Stimulated activated CD4-positive, alpha-beta T cell treated with anti-CD3 and anti-CD28 coated beads, Interleukin-1b, Interleukin-23, amount 100 ng/mL, for 4 hours (primary cell): ENCODE data around the gene ERCC6.

Experiments
- DNase-seq, 2 donors: peaks; one replicate each; pipeline ENCODE4 v3.0.0-alpha.2; 2020; ENCODE audit warnings: low read depth in 2 of 2

Gene ERCC6

DNA sequence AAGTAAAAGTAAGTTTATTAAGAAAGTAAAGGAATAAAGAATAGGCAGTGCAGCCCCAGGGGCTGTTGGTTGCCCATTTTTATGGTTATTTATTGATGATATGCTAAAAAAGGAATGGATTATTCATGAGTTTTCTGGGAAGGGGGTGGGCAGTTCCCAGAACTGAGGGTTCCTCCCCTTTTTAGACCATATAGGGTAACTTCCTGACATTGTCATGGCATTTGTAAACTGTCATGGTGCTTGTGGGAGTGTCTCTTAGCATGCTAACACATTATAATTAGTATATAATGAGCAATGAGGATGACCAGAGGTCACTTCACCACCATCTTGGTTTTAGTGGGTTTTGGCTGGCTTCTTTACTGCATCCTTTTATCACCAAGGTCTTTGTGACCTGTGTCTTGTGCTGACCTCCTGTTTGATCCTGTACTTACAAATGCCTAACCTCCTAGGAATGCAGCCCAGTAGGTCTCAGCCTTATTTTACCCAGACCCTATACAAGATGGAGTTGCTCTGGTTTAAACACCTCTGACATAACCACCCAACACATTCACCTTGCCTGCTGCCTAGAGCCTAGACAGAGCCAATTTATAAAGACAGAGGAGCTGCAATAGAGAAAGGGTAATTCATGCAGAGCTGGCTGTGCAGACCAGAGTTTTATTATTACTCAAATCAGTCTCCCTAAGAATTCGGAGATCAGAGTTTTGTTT lies 10.9 kb upstream of the ERCC6 start:
- DNase-seq = no peak

DNA sequence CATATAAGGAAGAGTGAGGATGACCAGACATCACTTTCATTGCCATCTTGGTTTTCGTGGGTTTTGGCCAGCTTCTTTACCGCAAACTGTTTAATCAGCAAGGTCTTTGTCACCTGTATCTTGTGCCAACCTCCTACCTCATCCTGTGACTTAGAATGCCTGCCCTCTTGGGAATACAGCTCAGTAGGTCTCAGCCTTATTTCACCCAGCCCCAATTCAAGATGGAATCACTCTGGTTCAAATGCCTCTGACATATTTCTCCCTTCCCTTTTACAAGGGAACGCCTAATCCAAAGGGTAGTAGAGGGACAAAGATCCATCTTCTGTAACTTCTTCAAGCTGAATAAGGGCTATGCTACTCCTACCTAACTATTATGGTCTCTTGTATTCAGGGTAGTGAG lies 4.7 kb upstream of the ERCC6 start:
- no peak for DNase-seq

- DNase-seq = no peak
These were observed 3.4 kb upstream of the ERCC6 start for GRCh38 chr10:49542353-49542752.

DNA sequence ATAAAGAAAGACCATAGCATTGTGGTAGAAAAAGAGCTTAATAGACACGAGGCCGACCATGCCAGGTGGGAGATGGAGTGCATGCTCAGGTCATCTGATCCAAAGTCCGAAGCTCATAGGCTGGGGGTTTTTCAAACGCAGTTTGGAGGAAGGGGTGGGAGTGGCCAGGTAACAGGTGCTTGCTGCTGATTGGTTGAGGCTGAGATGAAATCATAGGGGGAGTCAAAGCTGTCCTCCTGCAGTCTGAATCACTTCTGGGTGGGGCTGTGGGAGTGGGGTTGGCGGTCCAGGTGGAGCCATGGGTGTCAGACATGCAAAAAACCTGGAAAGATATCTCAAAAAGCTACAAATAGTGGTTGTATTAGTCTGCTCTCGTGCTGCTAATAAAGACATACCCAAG lies 2.8 kb upstream of the ERCC6 start:
- no peak for DNase-seq

GRCh38 chr10:49540056-49540797 lies 1.3 kb upstream of the ERCC6 start:
- no peak for DNase-seq

- DNase-seq = peak in 1 of 2 donors; percentile 9
These were observed 482 bp upstream of the ERCC6 start for GRCh38 chr10:49539320-49539885.

DNA sequence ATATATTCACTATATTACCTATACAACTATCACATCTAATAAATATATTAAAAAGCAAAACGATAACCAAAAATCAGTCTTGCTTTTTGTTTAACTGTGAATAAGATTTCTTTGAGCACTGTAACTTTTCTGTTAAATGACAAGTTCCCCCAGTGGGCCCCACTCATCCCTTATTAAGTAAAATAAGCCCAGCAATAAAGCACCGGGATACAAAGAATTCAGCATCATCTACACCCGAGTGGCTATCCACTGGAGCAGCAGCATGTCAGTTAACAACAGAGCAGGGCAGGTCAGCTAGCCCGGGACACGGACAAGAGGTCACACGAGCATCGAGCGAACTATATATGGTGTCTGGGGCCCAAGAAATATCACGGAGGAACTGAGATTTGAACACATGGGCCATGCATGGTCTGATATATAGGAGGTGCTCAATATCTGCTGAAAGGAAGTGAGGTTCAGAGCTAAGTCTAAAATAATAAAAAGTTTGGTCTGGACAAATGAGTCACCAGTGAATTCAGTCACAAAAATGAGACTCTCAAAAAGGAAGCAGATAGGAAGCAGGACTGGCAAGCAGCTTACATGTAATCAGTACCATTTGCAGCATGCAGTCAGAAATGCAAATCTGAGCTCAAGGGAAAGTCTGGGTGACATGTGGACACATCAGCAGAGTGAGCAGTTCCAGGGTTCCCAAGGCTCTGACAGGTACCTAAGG lies 4.1 kb downstream of the ERCC6 start:
- DNase-seq = no peak

- no peak for DNase-seq
These were observed 6.5 kb downstream of the ERCC6 start for GRCh38 chr10:49532461-49532860.

DNA sequence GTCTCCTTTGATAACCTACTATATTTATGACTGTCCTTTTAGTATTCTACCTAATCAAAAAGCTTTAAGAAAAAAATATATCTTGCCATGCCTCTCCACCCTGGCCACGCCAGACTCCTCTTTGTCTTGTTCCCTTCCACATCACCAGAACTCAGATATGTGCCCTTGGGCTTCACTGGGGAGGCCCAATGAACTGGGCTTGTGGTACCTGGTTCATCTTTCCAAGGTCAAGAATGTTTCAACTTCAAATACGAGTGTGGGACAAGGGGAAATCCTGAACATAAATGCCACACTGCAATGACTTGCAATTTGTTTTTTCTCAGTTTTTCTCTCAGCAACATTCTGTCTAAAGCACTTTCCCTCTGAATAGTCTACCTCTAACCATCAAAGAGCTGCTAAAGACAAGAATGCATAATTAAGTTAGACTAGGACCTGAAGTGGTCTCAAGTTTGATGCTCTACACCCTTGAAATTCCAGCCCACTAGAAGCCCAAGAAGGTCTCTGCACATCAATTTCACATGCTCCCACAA lies 9.9 kb downstream of the ERCC6 start:
- no peak for DNase-seq

GRCh38 chr10:49527850-49528249 lies 11.1 kb downstream of the ERCC6 start:
- no peak for DNase-seq

DNA sequence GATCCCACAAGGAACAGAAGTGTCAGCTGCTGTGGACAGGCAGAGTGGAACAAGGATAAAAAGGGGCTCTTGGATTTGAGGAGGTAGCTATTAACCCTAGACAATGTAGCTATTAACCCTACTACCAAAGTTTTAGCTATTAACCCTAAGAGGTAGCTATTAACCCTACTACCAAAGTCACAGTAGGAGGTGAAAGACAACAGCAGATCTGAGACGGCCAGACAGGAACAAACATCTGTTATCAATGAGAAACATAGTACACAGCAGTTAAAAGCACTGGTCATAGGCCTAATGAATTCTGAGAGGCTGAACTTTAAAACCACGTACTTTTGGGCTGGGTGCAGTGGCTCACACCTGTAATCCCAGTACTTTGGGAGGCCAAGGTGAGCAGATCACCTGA lies 11.9 kb downstream of the ERCC6 start:
- DNase-seq = no peak

DNA sequence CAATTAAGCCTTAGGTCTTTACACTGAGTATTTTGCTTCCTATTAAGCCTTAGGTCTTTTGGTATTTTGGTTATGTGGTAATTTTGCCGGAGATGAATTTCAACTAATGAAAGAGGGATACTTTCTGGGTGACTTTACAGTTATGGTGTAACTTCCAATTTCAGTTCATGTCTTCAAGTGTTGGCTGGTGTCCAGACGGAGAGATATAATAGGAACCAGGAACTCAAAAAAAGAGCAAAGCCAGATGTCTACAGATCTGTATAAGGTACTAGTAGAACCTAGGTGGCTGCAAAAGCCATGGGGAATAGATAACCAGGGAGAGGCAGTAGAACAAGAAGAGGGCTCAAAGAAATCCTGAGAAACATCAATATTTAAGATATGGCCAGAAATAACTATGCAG lies 12.3 kb downstream of the ERCC6 start:
- no peak for DNase-seq

- DNase-seq = no peak
These were observed 14.4 kb downstream of the ERCC6 start for GRCh38 chr10:49524496-49524895.

DNA sequence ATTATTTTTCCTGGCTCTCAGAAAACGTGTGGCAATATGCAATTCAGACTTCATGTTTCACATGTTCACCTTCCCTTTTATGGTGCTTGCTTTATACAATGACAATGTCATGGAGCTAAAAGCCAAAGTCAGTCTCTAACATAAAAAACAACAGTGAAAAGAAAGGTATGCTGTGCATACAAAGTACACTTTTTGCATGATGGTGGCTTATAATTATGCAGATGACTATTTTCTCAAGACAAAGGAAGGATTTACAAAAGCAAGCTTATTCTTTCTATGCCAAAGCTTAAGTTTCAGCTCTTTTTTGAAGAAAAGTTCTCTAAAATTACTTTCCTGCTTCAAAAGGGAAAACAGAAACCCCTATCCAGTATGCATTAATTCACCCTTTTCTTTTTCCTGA lies 15.6 kb downstream of the ERCC6 start:
- no peak for DNase-seq

GRCh38 chr10:49521062-49521461 lies 17.9 kb downstream of the ERCC6 start:
- DNase-seq = no peak

DNA sequence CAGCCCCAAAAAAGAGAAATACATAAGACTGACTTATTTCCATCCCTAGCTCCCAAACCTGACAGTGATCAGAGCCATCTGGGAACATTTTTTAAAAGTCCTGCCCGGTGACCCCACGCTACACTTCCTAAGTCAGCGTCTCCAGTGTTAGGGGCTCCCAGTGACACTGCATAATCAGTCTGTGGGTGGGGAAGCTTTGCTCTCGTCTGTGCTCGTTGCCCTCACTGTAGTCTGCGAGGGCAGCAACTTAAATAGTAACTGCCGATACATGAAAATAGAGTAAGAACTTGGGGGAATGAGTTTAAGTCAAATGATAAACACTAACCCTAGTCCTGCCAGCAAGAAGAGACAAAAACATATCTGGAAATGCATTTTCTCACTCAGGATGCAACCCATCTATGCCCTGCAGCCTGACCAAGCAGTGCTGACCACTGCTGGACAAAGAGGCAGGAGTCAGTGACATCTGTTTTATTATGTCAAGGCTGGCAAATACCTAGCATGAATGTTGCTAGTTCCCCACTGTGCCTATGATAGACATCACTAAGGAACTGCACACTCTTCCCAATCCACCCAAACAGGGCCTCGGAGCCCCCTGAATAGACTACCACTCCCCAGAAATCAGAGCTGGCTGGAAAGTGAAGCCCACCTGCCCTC lies 18.7 kb downstream of the ERCC6 start:
- no peak for DNase-seq

DNA sequence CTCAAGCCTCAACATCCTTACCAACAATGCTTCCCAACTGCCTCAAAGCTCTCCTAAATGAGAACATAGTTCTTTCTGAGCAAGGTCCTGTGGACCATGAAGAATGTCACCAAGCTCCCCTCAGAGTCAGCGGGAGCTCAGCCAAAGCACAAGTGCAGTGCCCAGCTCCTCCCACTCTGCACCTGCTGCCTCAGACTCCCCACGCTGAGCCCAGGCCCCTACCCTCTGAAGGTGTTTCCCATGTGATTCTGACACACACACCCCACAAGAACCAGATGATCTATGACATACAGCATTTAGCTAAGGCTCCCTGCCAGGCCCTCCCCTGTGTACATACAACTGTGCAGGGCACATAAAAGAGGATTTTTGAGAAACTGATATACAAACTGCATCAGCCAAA lies 19.2 kb downstream of the ERCC6 start:
- no peak for DNase-seq

DNA sequence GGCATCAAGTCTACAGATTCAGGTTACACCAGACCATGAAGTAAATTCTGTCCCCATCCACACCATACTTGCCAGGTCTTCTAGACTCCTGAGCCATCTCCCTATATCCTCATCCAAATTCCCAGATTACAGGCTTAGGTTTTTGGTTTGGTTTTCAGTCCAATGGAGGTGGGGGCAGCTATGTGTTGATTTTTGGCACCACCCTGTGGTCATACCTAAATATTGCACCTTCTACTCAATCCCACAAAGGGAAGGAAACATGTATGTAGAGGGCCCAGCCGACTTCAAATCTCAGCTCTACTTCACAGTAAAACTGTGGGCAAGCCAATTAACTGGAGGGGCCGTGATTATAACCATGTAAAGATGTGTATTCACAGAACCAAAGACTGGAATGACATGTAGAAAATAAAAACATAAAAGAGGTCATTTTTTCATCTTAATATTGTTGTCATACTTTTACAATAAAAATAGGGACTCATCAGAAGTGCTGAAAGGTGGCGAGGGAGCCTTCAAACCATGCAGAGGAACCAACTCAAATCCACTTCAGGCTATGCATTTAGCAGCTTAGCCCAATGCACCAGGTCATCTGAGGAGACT lies 19.8 kb downstream of the ERCC6 start:
- no peak for DNase-seq

GRCh38 chr10:49518566-49518965 lies 20.4 kb downstream of the ERCC6 start:
- no peak for DNase-seq

DNA sequence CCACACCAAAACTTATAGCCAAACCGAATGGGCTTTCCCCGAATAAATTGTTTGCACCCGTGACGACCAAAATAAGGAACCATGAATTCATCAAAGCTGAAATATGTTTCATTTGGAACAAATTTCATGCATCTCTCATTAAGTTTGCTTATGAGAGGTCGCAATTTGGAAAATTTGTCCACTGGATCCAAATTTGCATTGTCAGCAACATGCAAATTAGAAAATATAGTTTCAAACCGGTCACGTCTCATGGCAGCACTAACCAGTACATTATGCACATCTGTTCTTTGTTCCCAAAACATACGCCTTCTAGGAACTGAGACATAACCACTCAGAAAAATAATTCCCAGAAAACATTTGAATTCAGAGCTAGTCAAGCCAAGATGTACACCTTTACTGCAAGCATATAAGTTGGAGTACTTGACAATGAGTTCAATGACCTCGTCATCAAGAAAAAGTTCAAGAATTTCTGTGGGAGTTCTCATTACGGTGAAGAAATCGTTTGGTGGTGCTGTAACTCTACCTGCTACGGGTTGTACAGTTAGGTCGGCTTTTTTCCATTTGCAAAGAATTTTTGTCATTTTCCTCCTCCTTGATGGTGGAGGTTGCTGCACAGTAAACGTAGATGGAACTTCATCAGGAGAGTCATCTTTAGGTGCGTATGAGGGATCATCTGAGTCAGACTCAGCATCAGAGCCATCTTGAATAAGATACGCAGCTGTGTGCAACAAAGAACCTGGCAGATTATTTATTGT lies 22.5 kb downstream of the ERCC6 start:
- DNase-seq = no peak
